ENCODE measurements around the gene IQCE. TPM values are rescaled to one million over a fixed set of nuclear protein-coding genes. Genes with fewer than 3 reads are reported as not detected.

Gene IQCE
- total RNA-seq, 1 donor from 2014 or later, result 32.0 TPM

- no peak overlapping the region for H3K27ac ChIP-seq
- H3K36me3 ChIP-seq, result peaks cover 49% of the 10 kb centered on the region
- no peak for ATAC-seq
- no peak for DNase-seq
- H3K9me3 ChIP-seq, result no peaks in the 10 kb centered on the region
- intact Hi-C loops (cut with DNase I), result no loop called here
- H3K4me3 ChIP-seq, result no peak overlapping the region
- H3K27me3 ChIP-seq (ENCODE audit: low read depth), result no peaks in the 10 kb centered on the region
- no peak for TF ChIP-seq CTCF (IDR thresholded peaks at IDR 0.05)
- H3K4me1 ChIP-seq, result peaks cover 10% of the 10 kb centered on the region
Measured at GRCh38 chr7:2571409-2571808, 12.6 kb downstream of the IQCE start.

- H3K4me3 ChIP-seq, result no peak overlapping the region
- intact Hi-C loops (cut with DNase I), result no loop called here
- H3K27me3 ChIP-seq (ENCODE audit: low read depth), result no peaks in the 10 kb centered on the region
- peaks cover 49% of the 10 kb centered on the region for H3K36me3 ChIP-seq
- H3K9me3 ChIP-seq, result no peaks in the 10 kb centered on the region
- ATAC-seq (no peak), DNase-seq (no peak)
- H3K27ac ChIP-seq, result no peak overlapping the region
- no peak for TF ChIP-seq CTCF (IDR thresholded peaks at IDR 0.05)
- peaks cover 10% of the 10 kb centered on the region for H3K4me1 ChIP-seq
Measured at GRCh38 chr7:2572101-2572842, 13.5 kb downstream of the IQCE start.

- Histone ChIP-seq H3K27me3 (ENCODE audit: low read depth) (no peaks in the 10 kb centered on the region), H3K4me1 (no peaks in the 10 kb centered on the region), H3K9me3 (no peaks in the 10 kb centered on the region), H3K36me3 (peaks cover 55% of the 10 kb centered on the region), H3K27ac (no peak overlapping the region), H3K4me3 (no peak overlapping the region)
- TF ChIP-seq CTCF (IDR thresholded peaks at IDR 0.05), result no peak
- no peak for DNase-seq
- intact Hi-C loops (cut with DNase I), result no loop called here
- no peak for ATAC-seq
Measured at GRCh38 chr7:2573761-2574160, 15.0 kb downstream of the IQCE start.

- H3K9me3 ChIP-seq, result no peaks in the 10 kb centered on the region
- no peaks in the 10 kb centered on the region for H3K4me1 ChIP-seq
- ATAC-seq (no peak), DNase-seq (peak; percentile 31)
- H3K27ac ChIP-seq, result no peak overlapping the region
- no peaks in the 10 kb centered on the region for H3K27me3 ChIP-seq (ENCODE audit: low read depth)
- intact Hi-C loops (cut with DNase I), result no loop called here
- H3K36me3 ChIP-seq, result peaks cover 59% of the 10 kb centered on the region
- H3K4me3 ChIP-seq, result no peak overlapping the region
- TF ChIP-seq CTCF (IDR thresholded peaks at IDR 0.05), result no peak
Measured at GRCh38 chr7:2575046-2575732, 16.4 kb downstream of the IQCE start.

- intact Hi-C loops (cut with DNase I), result no loop called here
- ATAC-seq, result no peak
- Histone ChIP-seq H3K27me3 (ENCODE audit: low read depth) (no peaks in the 10 kb centered on the region), H3K27ac (no peak overlapping the region), H3K4me1 (no peaks in the 10 kb centered on the region), H3K9me3 (no peaks in the 10 kb centered on the region), H3K36me3 (peaks cover 58% of the 10 kb centered on the region), H3K4me3 (no peak overlapping the region)
- TF ChIP-seq CTCF (IDR thresholded peaks at IDR 0.05), result no peak
- peak; percentile 6 for DNase-seq
Measured at GRCh38 chr7:2575733-2576340, 17.1 kb downstream of the IQCE start.
